ENCODE data around the gene ZNF43. TPM values are rescaled to one million over a fixed set of nuclear protein-coding genes. Genes with fewer than 3 reads are reported as not detected.

The ZNF43 gene
- total RNA-seq, 2 donors from 2014 or later = 60.6 to 72.7 TPM

GRCh38 chr19:21848706-21849105, 12.7 kb upstream of the ZNF43 start:
- no peak overlapping the region for H3K4me3 Mint-ChIP-seq
- H3K27me3 Mint-ChIP-seq (ENCODE audit: insufficient read depth) = no peaks in the 10 kb centered on the region
- TF ChIP-seq CTCF (conservative IDR thresholded peaks at IDR 0.05) = no peak
- Histone ChIP-seq H3K9me3 (ENCODE audit: control insufficient read depth, low read length) (peaks cover 7% of the 10 kb centered on the region), H3K9ac (ENCODE audit: extremely low read depth, low read length, poor library complexity, severe bottlenecking) (no peak overlapping the region), H3K4me3 (ENCODE audit: low read length) (no peak overlapping the region), H3K27ac (ENCODE audit: low read depth, low read length) (no peak overlapping the region), H3K27me3 (ENCODE audit: control insufficient read depth, insufficient read depth, low read length, poor library complexity, severe bottlenecking) (no peaks in the 10 kb centered on the region), H3K36me3 (ENCODE audit: control insufficient read depth, insufficient read depth, low read length) (peaks cover 64% of the 10 kb centered on the region), H3K4me1 (ENCODE audit: control insufficient read depth, insufficient read depth, low read length) (no peaks in the 10 kb centered on the region)
- H3K9me3 Mint-ChIP-seq = peaks cover 17% of the 10 kb centered on the region
- no peak overlapping the region for H3K27ac Mint-ChIP-seq
- H3K36me3 Mint-ChIP-seq (ENCODE audit: low read depth) = peaks cover 63% of the 10 kb centered on the region
- no peak for DNase-seq
- WGBS, 2 experiments (ENCODE audit: insufficient coverage in 1 of 2, insufficient read length in 1 of 2) = 72 to 97% methylated on average over 4 to 6 of the region's 6 CpGs
- peaks cover 10% of the 10 kb centered on the region for H3K4me1 Mint-ChIP-seq

- H3K4me1 Mint-ChIP-seq = peaks cover 7% of the 10 kb centered on the region
- Histone ChIP-seq H3K9me3 (ENCODE audit: control insufficient read depth, low read length) (no peaks in the 10 kb centered on the region), H3K27me3 (ENCODE audit: control insufficient read depth, insufficient read depth, low read length, poor library complexity, severe bottlenecking) (no peaks in the 10 kb centered on the region), H3K4me3 (ENCODE audit: low read length) (no peak overlapping the region), H3K27ac (ENCODE audit: low read depth, low read length) (no peak overlapping the region), H3K36me3 (ENCODE audit: control insufficient read depth, insufficient read depth, low read length) (peaks cover 87% of the 10 kb centered on the region), H3K9ac (ENCODE audit: extremely low read depth, low read length, poor library complexity, severe bottlenecking) (no peak overlapping the region), H3K4me1 (ENCODE audit: control insufficient read depth, insufficient read depth, low read length) (no peaks in the 10 kb centered on the region)
- DNase-seq = no peak
- TF ChIP-seq CTCF (conservative IDR thresholded peaks at IDR 0.05) = no peak
- H3K27me3 Mint-ChIP-seq (ENCODE audit: insufficient read depth) = no peaks in the 10 kb centered on the region
- peaks cover 82% of the 10 kb centered on the region for H3K36me3 Mint-ChIP-seq (ENCODE audit: low read depth)
- no peaks in the 10 kb centered on the region for H3K9me3 Mint-ChIP-seq
- H3K4me3 Mint-ChIP-seq = no peak overlapping the region
- no peak overlapping the region for H3K27ac Mint-ChIP-seq
- 93 to 97% methylated on average over 5 of the region's 5 CpGs for WGBS, 2 experiments (ENCODE audit: insufficient coverage in 1 of 2, insufficient read length in 1 of 2)
These were observed 7.1 kb upstream of the ZNF43 start for GRCh38 chr19:21843081-21843480.

- no peak overlapping the region for H3K27ac Mint-ChIP-seq
- TF ChIP-seq CTCF (conservative IDR thresholded peaks at IDR 0.05) = no peak
- H3K27me3 Mint-ChIP-seq (ENCODE audit: insufficient read depth) = no peaks in the 10 kb centered on the region
- Histone ChIP-seq H3K4me1 (ENCODE audit: control insufficient read depth, insufficient read depth, low read length) (no peaks in the 10 kb centered on the region), H3K9me3 (ENCODE audit: control insufficient read depth, low read length) (no peaks in the 10 kb centered on the region), H3K9ac (ENCODE audit: extremely low read depth, low read length, poor library complexity, severe bottlenecking) (no peak overlapping the region), H3K27ac (ENCODE audit: low read depth, low read length) (no peak overlapping the region), H3K27me3 (ENCODE audit: control insufficient read depth, insufficient read depth, low read length, poor library complexity, severe bottlenecking) (no peaks in the 10 kb centered on the region), H3K4me3 (ENCODE audit: low read length) (no peak overlapping the region), H3K36me3 (ENCODE audit: control insufficient read depth, insufficient read depth, low read length) (peaks cover 84% of the 10 kb centered on the region)
- DNase-seq = no peak
- 81 to 100% methylated on average over 1 of the region's 1 CpG for WGBS, 2 experiments (ENCODE audit: insufficient coverage in 1 of 2, insufficient read length in 1 of 2)
- H3K4me1 Mint-ChIP-seq = peaks cover 14% of the 10 kb centered on the region
- H3K9me3 Mint-ChIP-seq = no peaks in the 10 kb centered on the region
- peaks cover 73% of the 10 kb centered on the region for H3K36me3 Mint-ChIP-seq (ENCODE audit: low read depth)
- no peak overlapping the region for H3K4me3 Mint-ChIP-seq
These were observed 5.6 kb upstream of the ZNF43 start for GRCh38 chr19:21841488-21842097.

Measured in endodermal cell (in vitro differentiated cells).